ENCODE results near the gene FDPS. TPM values are rescaled to one million over a fixed set of nuclear protein-coding genes. Genes with fewer than 3 reads are reported as not detected.

FDPS gene
- total RNA-seq = 100 to 1,000 TPM; 233 to 253 TPM

- ChIA-PET POLR2A (interaction anchor here (0.6 to 1.8 kb wide), 5 partner anchors 14 to 254 kb away, joined by 3 to 6 read pairs (median 4); partner anchors contain the start of genes ASH1L and CLK2), CTCF (interaction anchor here (0.7 to 2.4 kb wide), 5 partner anchors 29 to 64 kb away, joined by 3 to 24 read pairs (median 3); no protein-coding TSS in a partner anchor)
These were observed at the start of gene FDPS for GRCh38 chr1:155308493-155309422. TSS of gene FDPS (plus strand) at chr1:155308866. CDS start at chr1:155309790, 924 bp downstream.

- ChIA-PET CTCF (interaction anchor here (0.6 to 4.4 kb wide), 3 partner anchors 9 to 635 kb away, joined by 3 to 51 read pairs (median 6); partner anchors contain the start of gene HCN3), POLR2A (no interaction called here)
These were observed 48.4 kb upstream of the FDPS start for GRCh38 chr1:155260276-155260675.

GRCh38 chr1:155261493-155261851 lies 47.2 kb upstream of the FDPS start:
- ChIA-PET CTCF (interaction anchor here (1.8 to 4.4 kb wide), 3 partner anchors 10 to 62 kb away, joined by 6 to 51 read pairs (median 6); partner anchors contain the start of gene HCN3), POLR2A (interaction anchor here (0.6 to 1.7 kb wide), 8 partner anchors 10 to 67 kb away, joined by 3 to 20 read pairs (median 4); partner anchors contain the start of gene CLK2)

- ChIA-PET POLR2A (interaction anchor here (0.6 to 1.7 kb wide), 7 partner anchors 11 to 68 kb away, joined by 3 to 20 read pairs (median 4); partner anchors contain the start of gene CLK2), CTCF (interaction anchor here (1.8 to 4.4 kb wide), 3 partner anchors 11 to 62 kb away, joined by 6 to 51 read pairs (median 6); partner anchors contain the start of gene HCN3)
These were observed 46.6 kb upstream of the FDPS start, which contains the start of gene SCAMP3 for GRCh38 chr1:155261852-155262673. TSS of gene SCAMP3 (minus strand) at chr1:155262360. CDS start at chr1:155262151, 209 bp downstream.

GRCh38 chr1:155263067-155263466 lies 45.6 kb upstream of the FDPS start:
- POLR2A ChIA-PET = no interaction called here
- CTCF ChIA-PET = interaction anchor here (1.2 to 2.1 kb wide), 3 partner anchors 10 to 14 kb away, joined by 3 to 13 read pairs (median 6); partner anchors contain the start of gene CLK2

- ChIA-PET CTCF (interaction anchor here (0.9 to 3.0 kb wide), 3 partner anchors 15 to 60 kb away, joined by 3 to 15 read pairs (median 4); no protein-coding TSS in a partner anchor), POLR2A (no interaction called here)
These were observed 42.1 kb upstream of the FDPS start for GRCh38 chr1:155266553-155266952.

- ChIA-PET POLR2A (no interaction called here), CTCF (interaction anchor here (3.0 kb wide), 1 partner anchor 16 kb away, joined by 15 read pairs; no protein-coding TSS in a partner anchor)
These were observed 41.3 kb upstream of the FDPS start for GRCh38 chr1:155267373-155267772.

- POLR2A ChIA-PET = no interaction called here
- CTCF ChIA-PET = no interaction called here
These were observed 40.0 kb upstream of the FDPS start for GRCh38 chr1:155268630-155269029.

GRCh38 chr1:155269381-155269780 lies 39.3 kb upstream of the FDPS start:
- CTCF ChIA-PET = no interaction called here
- POLR2A ChIA-PET = no interaction called here

- ChIA-PET POLR2A (interaction anchor here (0.5 to 1.2 kb wide), 7 partner anchors 11 to 587 kb away, joined by 3 to 8 read pairs (median 4); partner anchors contain the start of genes FDPS and SCAMP3), CTCF (interaction anchor here (0.8 to 4.1 kb wide), 4 partner anchors 9 to 104 kb away, joined by 3 to 28 read pairs (median 4); no protein-coding TSS in a partner anchor)
These were observed 36.0 kb upstream of the FDPS start for GRCh38 chr1:155272466-155273342.

- CTCF ChIA-PET = interaction anchor here (0.9 to 4.1 kb wide), 4 partner anchors 10 to 23 kb away, joined by 3 to 28 read pairs (median 4); partner anchors contain the start of gene ENTREP3
- POLR2A ChIA-PET = interaction anchor here (0.6 to 1.2 kb wide), 7 partner anchors 12 to 587 kb away, joined by 3 to 5 read pairs (median 4); partner anchors contain the start of genes FDPS and SCAMP3
These were observed 35.1 kb upstream of the FDPS start, which contains the start of gene CLK2 for GRCh38 chr1:155273343-155274245. TSS of gene CLK2 (minus strand) at chr1:155273504. CDS start at chr1:155270977, 2,527 bp downstream.

GRCh38 chr1:155277070-155277901 lies 31.4 kb upstream of the FDPS start, which contains the start of gene HCN3:
TSS of gene HCN3 (plus strand) at chr1:155277463. CDS start at chr1:155277591, 128 bp downstream.
- CTCF ChIA-PET = interaction anchor here (0.6 to 3.4 kb wide), 11 partner anchors 13 to 286 kb away, joined by 3 to 13 read pairs (median 5); partner anchors contain the start of genes ASH1L and SCAMP3

GRCh38 chr1:155277902-155278688 lies 30.6 kb upstream of the FDPS start:
- ChIA-PET CTCF (interaction anchor here (0.8 to 1.1 kb wide), 4 partner anchors 21 to 46 kb away, joined by 4 to 6 read pairs (median 4); no protein-coding TSS in a partner anchor), POLR2A (interaction anchor here (0.7 kb wide), 1 partner anchor 16 kb away, joined by 6 read pairs; no protein-coding TSS in a partner anchor)

More at GRCh38 chr1:155277070-155277901, 31.4 kb upstream of the FDPS start, which contains the start of gene HCN3:
- POLR2A ChIA-PET = interaction anchor here (0.7 kb wide), 1 partner anchor 16 kb away, joined by 6 read pairs; no protein-coding TSS in a partner anchor

GRCh38 chr1:155278689-155279160 lies 29.9 kb upstream of the FDPS start:
- ChIA-PET POLR2A (no interaction called here), CTCF (interaction anchor here (0.8 to 1.6 kb wide), 5 partner anchors 22 to 45 kb away, joined by 4 to 6 read pairs (median 4); no protein-coding TSS in a partner anchor)

Measured in activated CD8-positive, alpha-beta memory T cell treated with anti-CD3 and anti-CD28 coated beads for 36 hours (primary cell).